Measurements from ENCODE around the gene SETMAR.
"Not testable (repeated sequence)": the region's sequence is repeated elsewhere in the genome, so short reads cannot be mapped to it uniquely, and the experiment has no call there.

The SETMAR gene

DNA sequence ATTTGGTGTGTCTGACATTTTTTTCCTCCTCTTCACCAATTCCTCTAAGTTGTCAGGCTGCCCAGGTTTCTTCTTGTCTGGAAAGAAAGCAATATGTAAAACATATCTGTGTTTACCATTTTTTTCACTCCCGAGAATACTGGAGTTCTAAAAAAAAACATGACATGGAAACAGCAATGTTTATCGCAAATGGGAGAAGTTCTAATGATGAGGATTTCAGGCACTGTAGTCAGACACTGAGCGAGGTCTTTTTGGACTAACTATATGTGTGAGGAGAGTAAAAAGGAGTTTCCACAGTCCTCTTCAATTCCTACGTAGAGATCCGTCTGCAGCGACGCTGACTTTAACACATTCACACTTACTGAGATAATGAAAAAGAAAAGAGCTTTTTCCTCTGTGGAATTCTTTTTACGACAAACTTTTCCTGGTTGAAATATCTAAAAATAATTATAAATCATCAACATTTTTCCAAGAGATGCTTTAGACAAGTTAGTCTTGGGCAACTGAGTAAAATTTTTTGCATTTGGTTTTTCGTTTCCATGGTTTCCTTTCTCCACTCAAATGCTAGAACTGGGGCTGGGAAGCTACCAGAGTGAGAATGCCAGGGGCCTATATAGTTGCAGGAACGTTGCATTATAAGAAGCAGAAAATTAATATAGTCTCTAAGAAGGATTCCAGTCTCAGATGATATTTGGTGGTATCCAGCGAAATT, 8.4 kb upstream of the SETMAR start:
- TF ChIP-seq, protein P1, sequence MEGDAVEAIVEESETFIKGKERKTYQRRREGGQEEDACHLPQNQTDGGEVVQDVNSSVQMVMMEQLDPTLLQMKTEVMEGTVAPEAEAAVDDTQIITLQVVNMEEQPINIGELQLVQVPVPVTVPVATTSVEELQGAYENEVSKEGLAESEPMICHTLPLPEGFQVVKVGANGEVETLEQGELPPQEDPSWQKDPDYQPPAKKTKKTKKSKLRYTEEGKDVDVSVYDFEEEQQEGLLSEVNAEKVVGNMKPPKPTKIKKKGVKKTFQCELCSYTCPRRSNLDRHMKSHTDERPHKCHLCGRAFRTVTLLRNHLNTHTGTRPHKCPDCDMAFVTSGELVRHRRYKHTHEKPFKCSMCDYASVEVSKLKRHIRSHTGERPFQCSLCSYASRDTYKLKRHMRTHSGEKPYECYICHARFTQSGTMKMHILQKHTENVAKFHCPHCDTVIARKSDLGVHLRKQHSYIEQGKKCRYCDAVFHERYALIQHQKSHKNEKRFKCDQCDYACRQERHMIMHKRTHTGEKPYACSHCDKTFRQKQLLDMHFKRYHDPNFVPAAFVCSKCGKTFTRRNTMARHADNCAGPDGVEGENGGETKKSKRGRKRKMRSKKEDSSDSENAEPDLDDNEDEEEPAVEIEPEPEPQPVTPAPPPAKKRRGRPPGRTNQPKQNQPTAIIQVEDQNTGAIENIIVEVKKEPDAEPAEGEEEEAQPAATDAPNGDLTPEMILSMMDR (IDR thresholded peaks at IDR 0.05; ENCODE audit: low read depth, low read length) = no peak
- TF ChIP-seq MAX (IDR thresholded peaks at IDR 0.05; ENCODE audit: low read depth, low read length) (no peak), POLR2A (IDR thresholded peaks at IDR 0.05; ENCODE audit: extremely low read depth, insufficient read length) (no peak), MYC (IDR thresholded peaks at IDR 0.05; ENCODE audit: low read depth, low read length) (no peak)
- no peak overlapping the region for H3K4me3 ChIP-seq (ENCODE audit: low read depth, low read length)
- no peak for DNase-seq (ENCODE audit: low read depth)

GRCh38 chr3:4296454-4296853, 6.7 kb upstream of the SETMAR start:
- DNase-seq (ENCODE audit: low read depth); H3K4me3 ChIP-seq (ENCODE audit: low read depth, low read length): not testable (repeated sequence)

- no peak for DNase-seq (ENCODE audit: low read depth)
- no peak for TF ChIP-seq POLR2A (IDR thresholded peaks at IDR 0.05; ENCODE audit: extremely low read depth, insufficient read length)
- TF ChIP-seq MAX (IDR thresholded peaks at IDR 0.05; ENCODE audit: low read depth, low read length) = no peak
- no peak for TF ChIP-seq MYC (IDR thresholded peaks at IDR 0.05; ENCODE audit: low read depth, low read length)
- TF ChIP-seq, protein P1 (IDR thresholded peaks at IDR 0.05; ENCODE audit: low read depth, low read length) = no peak
- H3K4me3 ChIP-seq (ENCODE audit: low read depth, low read length) = no peak overlapping the region
Measured at GRCh38 chr3:4297486-4297885, 5.7 kb upstream of the SETMAR start.

- no peak for TF ChIP-seq POLR2A (IDR thresholded peaks at IDR 0.05; ENCODE audit: extremely low read depth, insufficient read length)
Measured at GRCh38 chr3:4302747-4303146, 422 bp upstream of the SETMAR start.

GRCh38 chr3:4305210-4305609, 2.0 kb downstream of the SETMAR start:
- H3K4me3 ChIP-seq (ENCODE audit: low read depth, low read length); DNase-seq (ENCODE audit: low read depth): not testable (repeated sequence)

More at GRCh38 chr3:4302747-4303146, 422 bp upstream of the SETMAR start:
- no peak for DNase-seq (ENCODE audit: low read depth)
- peak overlapping the region; percentile 96 for H3K4me3 ChIP-seq (ENCODE audit: low read depth, low read length)

DNA sequence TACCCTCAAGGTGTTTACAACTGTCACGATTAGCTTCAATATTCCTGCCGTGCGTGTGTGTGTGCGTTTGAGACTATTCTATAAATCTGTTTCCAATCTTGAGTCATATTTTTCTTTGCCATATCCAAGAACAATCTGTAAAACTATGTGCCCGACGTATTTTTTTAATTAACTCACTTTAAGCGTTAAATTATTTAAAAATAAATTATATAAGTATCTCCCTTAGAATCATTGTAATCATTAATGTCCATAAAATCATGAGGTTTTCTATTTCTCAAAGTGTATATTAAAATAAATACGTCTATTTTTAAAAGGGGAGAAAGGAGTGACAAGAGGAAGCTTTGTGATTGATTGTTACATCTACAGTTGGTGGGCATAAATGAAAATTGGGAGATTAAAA, 2.9 kb downstream of the SETMAR start:
- H3K4me3 ChIP-seq (ENCODE audit: low read depth, low read length) = no peak overlapping the region
- no peak for TF ChIP-seq MYC (IDR thresholded peaks at IDR 0.05; ENCODE audit: low read depth, low read length)
- TF ChIP-seq, protein P1 (IDR thresholded peaks at IDR 0.05; ENCODE audit: low read depth, low read length) = no peak
- TF ChIP-seq MAX (IDR thresholded peaks at IDR 0.05; ENCODE audit: low read depth, low read length) = no peak
- TF ChIP-seq POLR2A (IDR thresholded peaks at IDR 0.05; ENCODE audit: extremely low read depth, insufficient read length) = no peak
- no peak for DNase-seq (ENCODE audit: low read depth)

DNA sequence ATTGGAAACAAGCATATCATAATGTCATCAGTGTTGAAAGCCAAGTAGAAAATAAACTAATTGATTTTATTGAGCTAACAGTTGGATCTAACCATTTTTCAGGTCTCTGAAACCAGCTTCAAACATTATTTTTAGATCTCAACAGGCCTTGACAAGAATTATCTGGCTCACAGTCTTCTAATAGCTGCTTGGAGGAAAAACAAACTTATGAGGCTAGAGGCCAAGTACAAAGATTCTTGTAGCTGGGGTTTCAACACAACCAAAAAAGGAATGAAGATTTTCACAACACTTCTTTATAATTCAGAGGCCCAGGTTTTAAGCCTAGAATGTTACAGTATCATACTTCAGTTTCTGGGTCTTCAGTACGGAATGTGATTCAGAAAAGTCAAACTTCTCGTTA, 3.7 kb downstream of the SETMAR start:
- TF ChIP-seq, protein P1 (IDR thresholded peaks at IDR 0.05; ENCODE audit: low read depth, low read length) = no peak
- no peak for TF ChIP-seq MYC (IDR thresholded peaks at IDR 0.05; ENCODE audit: low read depth, low read length)
- no peak for TF ChIP-seq MAX (IDR thresholded peaks at IDR 0.05; ENCODE audit: low read depth, low read length)
- no peak for TF ChIP-seq POLR2A (IDR thresholded peaks at IDR 0.05; ENCODE audit: extremely low read depth, insufficient read length)
- no peak for DNase-seq (ENCODE audit: low read depth)
- H3K4me3 ChIP-seq (ENCODE audit: low read depth, low read length) = no peak overlapping the region
